ENCODE measurements around the gene FOXA3.

GRCh38 chr19:45852983-45853382 lies 11.1 kb upstream of the FOXA3 start:
- TF ChIP-seq CTCF (IDR thresholded peaks at IDR 0.05) (no peak), POLR2A (IDR thresholded peaks at IDR 0.05) (no peak)
